HepG2 (cell line): Measurements from ENCODE around the gene NT5DC2. TPM values are rescaled to one million over a fixed set of nuclear protein-coding genes. Genes with fewer than 3 reads are reported as not detected.
A peak's percentile ranks its signal among the peaks of the same experiment; 100 is the strongest.

Experiments
- ARID2 ChIP-seq: sonication (generic); formaldehyde crosslinking; IDR thresholded peaks from 2 replicates; pipeline ENCODE4 v1.8.1; 2022; ENCODE audit warnings: mild to moderate bottlenecking, missing genetic modification reagents, borderline replicate concordance
- ARID3A ChIP-seq: IDR thresholded peaks from 2 replicates; pipeline ENCODE4 v1.6.1; 2012; ENCODE audit warnings: low read depth, low read length, improper control_type of control experiment
- ERF ChIP-seq: IDR thresholded peaks from 2 replicates; pipeline ENCODE4 v1.6.1; 2018; ENCODE audit warnings: missing biosample characterization, missing genetic modification reagents
- GABPB1 ChIP-seq: IDR thresholded peaks from 2 replicates; pipeline ENCODE4 v1.6.1; 2016; ENCODE audit warnings: mild to moderate bottlenecking, missing genetic modification reagents, moderate library complexity, missing compliant biosample characterization
- HDAC1 ChIP-seq: sonication (generic); formaldehyde crosslinking; IDR thresholded peaks from 2 replicates; pipeline ENCODE4 v1.5.1; 2020; ENCODE audit warnings: mild to moderate bottlenecking, missing genetic modification reagents
- IKZF4 ChIP-seq: sonication (generic); formaldehyde crosslinking; IDR thresholded peaks from 2 replicates; pipeline ENCODE4 v1.5.1; 2020; ENCODE audit warnings: borderline replicate concordance, mild to moderate bottlenecking, low read depth, missing genetic modification reagents; ENCODE audit errors: not compliant biosample characterization
- JDP2 ChIP-seq: sonication (generic); formaldehyde crosslinking; IDR thresholded peaks from 2 replicates; pipeline ENCODE4 v1.8.1; 2022; ENCODE audit warnings: missing genetic modification reagents, borderline replicate concordance
- KDM2A ChIP-seq: sonication (generic); formaldehyde crosslinking; IDR thresholded peaks from 2 replicates; pipeline ENCODE4 v1.4.0; 2020; ENCODE audit warnings: low read depth, missing genetic modification reagents, borderline replicate concordance
- MTA1 ChIP-seq: sonication (generic); formaldehyde crosslinking; IDR thresholded peaks from 2 replicates; pipeline ENCODE4 v1.4.0; 2020; ENCODE audit warnings: missing genetic modification reagents, mild to moderate bottlenecking, borderline replicate concordance
- NCOA1 ChIP-seq: sonication (generic); formaldehyde crosslinking; IDR thresholded peaks from 2 replicates; pipeline ENCODE4 v1.9.0; 2021; ENCODE audit warnings: missing genetic modification reagents
- PHF20 ChIP-seq: sonication (generic); formaldehyde crosslinking; IDR thresholded peaks from 2 replicates; pipeline ENCODE4 v1.5.0; 2020; ENCODE audit warnings: mild to moderate bottlenecking, missing genetic modification reagents
- TAF1 ChIP-seq: sonication (generic); formaldehyde crosslinking; IDR thresholded peaks from 2 replicates; pipeline ENCODE4 v1.4.0; 2020; ENCODE audit warnings: missing genetic modification reagents
- THAP11 ChIP-seq: IDR thresholded peaks from 2 replicates; pipeline ENCODE4 v1.6.1; 2016; ENCODE audit warnings: missing biosample characterization, missing genetic modification reagents
- THAP8 ChIP-seq: sonication (generic); formaldehyde crosslinking; IDR thresholded peaks from 2 replicates; pipeline ENCODE4 v1.5.1; 2020; ENCODE audit warnings: missing genetic modification reagents, mild to moderate bottlenecking, borderline replicate concordance
- ZFP82 ChIP-seq: sonication (generic); formaldehyde crosslinking; IDR thresholded peaks from 2 replicates; pipeline ENCODE4 v1.5.1; 2020; ENCODE audit warnings: mild to moderate bottlenecking, missing genetic modification reagents, borderline replicate concordance
- ZFY ChIP-seq: sonication (generic); formaldehyde crosslinking; IDR thresholded peaks from 2 replicates; pipeline ENCODE4 v1.4.0; 2020; ENCODE audit warnings: missing genetic modification reagents
- ZNF138 ChIP-seq: sonication (generic); formaldehyde crosslinking; IDR thresholded peaks from 2 replicates; pipeline ENCODE4 v1.5.0; 2020; ENCODE audit warnings: mild to moderate bottlenecking, low read depth, missing genetic modification reagents
- ZNF234 ChIP-seq: sonication (generic); formaldehyde crosslinking; conservative IDR thresholded peaks from 2 replicates; pipeline ENCODE4 v1.5.1; 2020; ENCODE audit warnings: mild to moderate bottlenecking, missing genetic modification reagents
- ZNF282 ChIP-seq: fragments of 450-650 bp; IDR thresholded peaks from 2 replicates; pipeline ENCODE4 v1.6.1; 2018; ENCODE audit not compliant: partially characterized antibody
- ZNF543 ChIP-seq: sonication (generic); formaldehyde crosslinking; IDR thresholded peaks from 2 replicates; pipeline ENCODE4 v1.4.0; 2020; ENCODE audit warnings: mild to moderate bottlenecking, missing genetic modification reagents
- ZNF563 ChIP-seq: sonication (generic); formaldehyde crosslinking; IDR thresholded peaks from 2 replicates; pipeline ENCODE4 v1.8.0; 2022; ENCODE audit warnings: mild to moderate bottlenecking, moderate library complexity, missing genetic modification reagents
- ZNF687 ChIP-seq: sonication (generic); formaldehyde crosslinking; IDR thresholded peaks from 2 replicates; pipeline ENCODE4 v1.5.1; 2020; ENCODE audit warnings: mild to moderate bottlenecking, missing genetic modification reagents, moderate library complexity
- polyA plus RNA-seq, 8 experiments: library from polyadenylated mRNA; depleted of rRNA in 3 of 8; stranded (reverse) in 7 of 8; unstranded in 1 of 8; fragments of >200 nt; fragmentation: Illumina TruSeq in 4 of 8; extraction: Trizol in 4 of 8; gene quantifications; 2 replicates each; pipeline versions ENCODE4 v1.2.1 to v1.2.3, GENCODE V29; 2011 to 2016; ENCODE audit warnings: low read depth in 4 of 8, missing spikeins in 1 of 8, mixed read lengths in 1 of 8; ENCODE audit not compliant: insufficient read depth in 1 of 8
- total RNA-seq, 5 experiments: library from RNA; depleted of rRNA; stranded (reverse); fragments of >200 nt; fragmentation: Illumina TruSeq; extraction: Trizol; gene quantifications; 2 replicates each; pipeline ENCODE4 v1.2.3, GENCODE V29; 2016; ENCODE audit warnings: low read depth in 1 of 5

NT5DC2 gene
- total and polyA plus RNA-seq, 2 of the 13 experiments (the other 11 are each of a cell fraction or from before 2014, with no cell fraction given) = 131 to 240 TPM

DNA sequence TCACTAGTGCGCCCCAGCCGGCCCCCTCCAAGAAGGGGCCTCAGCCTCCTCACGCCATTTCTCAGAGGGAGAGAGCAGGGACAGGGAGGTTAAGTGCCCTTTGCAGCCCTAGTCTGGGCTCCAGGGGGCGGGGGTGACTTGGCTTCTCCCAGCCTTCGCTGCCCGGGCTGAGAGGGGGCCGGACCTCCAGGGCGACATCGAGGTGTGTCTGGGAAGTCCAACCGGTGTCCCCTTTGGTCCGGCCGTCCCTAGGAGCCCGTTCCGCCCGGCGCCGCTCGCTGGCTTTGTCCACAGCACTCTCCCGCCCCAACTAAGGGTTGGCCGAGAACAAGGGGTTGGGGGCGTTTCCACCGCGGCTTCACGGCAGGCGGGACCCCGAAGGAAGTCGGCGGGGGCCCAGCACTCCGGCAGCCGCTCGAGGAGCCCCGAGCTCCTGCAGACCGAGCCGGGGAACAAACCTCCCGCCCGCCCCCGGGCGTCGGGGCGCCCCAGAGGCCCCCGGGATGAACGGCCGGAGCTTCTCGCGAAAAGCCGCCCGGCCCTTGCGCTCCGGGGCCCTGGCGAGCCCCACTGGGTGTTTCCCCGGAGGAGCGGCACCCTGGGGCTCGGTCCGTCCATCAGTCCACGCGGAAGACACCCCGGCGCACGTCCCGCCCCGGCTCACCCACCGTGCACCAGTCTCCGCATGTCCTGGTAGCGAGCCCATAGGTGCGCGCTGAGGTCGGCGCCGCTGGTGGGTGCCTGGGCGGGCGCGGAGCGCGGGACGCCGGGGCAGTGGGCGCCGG, 627 bp downstream of the NT5DC2 start (continued):
- TF ChIP-seq ZNF687 (CRISPR knock-in tag) (peak; percentile 79), PHF20 (CRISPR knock-in tag) (0 out of 2 replicates have a peak, but pooled peaks have one; percentile 3), THAP11 (CRISPR knock-in tag) (peak; percentile 35; the same call in 1 of the 2 replicates), MTA1 (CRISPR knock-in tag) (peak; percentile 55; the same call in 1 of the 2 replicates), ARID2 (CRISPR knock-in tag) (0 out of 2 replicates have a peak, but pooled peaks have one; percentile 39), ZNF234 (CRISPR knock-in tag) (0 out of 2 replicates have a peak, but pooled peaks have one; percentile 61), ARID3A (no peak), HDAC1 (0 out of 2 replicates have a peak, but pooled peaks have one; percentile 47), IKZF4 (CRISPR knock-in tag) (no peak), NCOA1 (no peak), ZNF563 (CRISPR knock-in tag) (peak; percentile 67; the same call in 1 of the 2 replicates), KDM2A (0 out of 2 replicates have a peak, but pooled peaks have one; percentile 9), JDP2 (no peak), ZNF543 (CRISPR knock-in tag) (0 out of 2 replicates have a peak, but pooled peaks have one; percentile 41), ERF (CRISPR knock-in tag) (0 out of 2 replicates have a peak, but pooled peaks have one; percentile 6), TAF1 (CRISPR knock-in tag) (peak; percentile 32; the same call in 1 of the 2 replicates), ZNF282 (no peak), THAP8 (0 out of 2 replicates have a peak, but pooled peaks have one; percentile 29), ZNF138 (CRISPR knock-in tag) (0 out of 2 replicates have a peak, but pooled peaks have one; percentile 47), ZFP82 (CRISPR knock-in tag) (peak; percentile 14; the same call in 1 of the 2 replicates), ZFY (CRISPR knock-in tag) (peak; percentile 48), GABPB1 (CRISPR knock-in tag) (peak; percentile 65)
